Astrocyte of the cerebellum (primary cell): ENCODE results near the gene PCDHA4.
A peak's percentile ranks its signal among the peaks of the same experiment; 100 is the strongest.
"Not testable (repeated sequence)": the region's sequence is repeated elsewhere in the genome, so short reads cannot be mapped to it uniquely, and the experiment has no call there.

Experiments
- DNase-seq: peaks from one replicate; pipeline ENCODE4 v3.0.0-alpha.2; 2011; ENCODE audit warnings: low read depth
- H3K4me3 ChIP-seq: 2 replicates; pipeline ENCODE4 v1.5.1; 2011; ENCODE audit warnings: mild to moderate bottlenecking, low read depth, low read length, moderate library complexity
- in situ Hi-C: cut with HindIII; loops from 2 replicates; pipeline ENCODE4 v1.10.0; 2017; ENCODE audit warnings: low sequenced_read_pairs
- TF ChIP-seq, protein P1 (sequence below): IDR thresholded peaks from 2 replicates; pipeline ENCODE4 v1.5.1; 2012; ENCODE audit warnings: low read length, low read depth, moderate library complexity, mild to moderate bottlenecking; ENCODE audit errors: missing control alignments

PCDHA4 gene

DNA sequence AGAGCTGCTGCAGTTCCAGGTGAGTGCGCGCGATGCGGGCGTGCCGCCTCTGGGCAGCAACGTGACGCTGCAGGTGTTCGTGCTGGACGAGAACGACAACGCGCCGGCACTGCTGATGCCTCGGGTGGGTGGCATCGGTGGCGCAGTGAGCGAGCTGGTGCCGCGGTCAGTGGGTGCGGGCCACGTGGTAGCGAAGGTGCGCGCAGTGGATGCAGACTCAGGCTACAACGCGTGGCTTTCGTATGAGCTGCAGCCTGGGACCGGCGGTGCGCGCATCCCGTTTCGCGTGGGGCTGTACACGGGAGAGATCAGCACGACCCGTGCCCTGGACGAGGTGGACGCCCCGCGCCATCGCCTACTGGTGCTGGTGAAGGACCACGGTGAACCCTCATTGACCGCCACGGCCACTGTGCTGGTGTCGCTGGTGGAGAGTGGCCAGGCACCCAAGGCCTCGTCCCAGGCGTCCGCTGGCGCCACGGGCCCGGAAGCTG, 4.0 kb upstream of the PCDHA4 start:
- in situ Hi-C loops: no loop called here
- no peak overlapping the region for H3K4me3 ChIP-seq
- TF ChIP-seq, protein P1, sequence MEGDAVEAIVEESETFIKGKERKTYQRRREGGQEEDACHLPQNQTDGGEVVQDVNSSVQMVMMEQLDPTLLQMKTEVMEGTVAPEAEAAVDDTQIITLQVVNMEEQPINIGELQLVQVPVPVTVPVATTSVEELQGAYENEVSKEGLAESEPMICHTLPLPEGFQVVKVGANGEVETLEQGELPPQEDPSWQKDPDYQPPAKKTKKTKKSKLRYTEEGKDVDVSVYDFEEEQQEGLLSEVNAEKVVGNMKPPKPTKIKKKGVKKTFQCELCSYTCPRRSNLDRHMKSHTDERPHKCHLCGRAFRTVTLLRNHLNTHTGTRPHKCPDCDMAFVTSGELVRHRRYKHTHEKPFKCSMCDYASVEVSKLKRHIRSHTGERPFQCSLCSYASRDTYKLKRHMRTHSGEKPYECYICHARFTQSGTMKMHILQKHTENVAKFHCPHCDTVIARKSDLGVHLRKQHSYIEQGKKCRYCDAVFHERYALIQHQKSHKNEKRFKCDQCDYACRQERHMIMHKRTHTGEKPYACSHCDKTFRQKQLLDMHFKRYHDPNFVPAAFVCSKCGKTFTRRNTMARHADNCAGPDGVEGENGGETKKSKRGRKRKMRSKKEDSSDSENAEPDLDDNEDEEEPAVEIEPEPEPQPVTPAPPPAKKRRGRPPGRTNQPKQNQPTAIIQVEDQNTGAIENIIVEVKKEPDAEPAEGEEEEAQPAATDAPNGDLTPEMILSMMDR: no peak
- DNase-seq: no peak

DNA sequence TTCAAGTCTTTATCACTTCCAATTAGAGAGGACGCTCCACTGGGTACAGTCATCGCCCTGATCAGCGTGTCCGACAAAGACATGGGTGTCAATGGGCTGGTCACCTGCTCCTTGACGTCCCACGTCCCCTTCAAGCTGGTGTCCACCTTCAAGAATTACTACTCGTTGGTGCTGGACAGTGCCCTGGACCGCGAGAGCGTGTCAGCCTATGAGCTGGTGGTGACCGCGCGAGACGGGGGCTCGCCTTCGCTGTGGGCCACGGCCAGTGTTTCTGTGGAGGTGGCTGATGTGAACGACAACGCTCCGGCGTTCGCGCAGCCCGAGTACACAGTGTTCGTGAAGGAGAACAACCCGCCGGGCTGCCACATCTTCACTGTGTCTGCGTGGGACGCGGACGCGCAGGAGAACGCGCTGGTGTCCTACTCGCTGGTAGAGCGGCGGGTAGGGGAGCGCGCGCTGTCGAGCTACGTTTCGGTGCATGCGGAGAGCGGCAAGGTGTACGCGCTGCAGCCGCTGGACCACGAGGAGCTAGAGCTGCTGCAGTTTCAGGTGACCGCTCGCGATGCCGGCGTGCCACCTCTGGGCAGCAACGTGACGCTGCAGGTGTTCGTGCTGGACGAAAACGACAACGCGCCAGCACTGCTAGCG, 1.5 kb downstream of the PCDHA4 start:
- in situ Hi-C loops, DNase-seq, H3K4me3 ChIP-seq: not testable (repeated sequence)

DNA sequence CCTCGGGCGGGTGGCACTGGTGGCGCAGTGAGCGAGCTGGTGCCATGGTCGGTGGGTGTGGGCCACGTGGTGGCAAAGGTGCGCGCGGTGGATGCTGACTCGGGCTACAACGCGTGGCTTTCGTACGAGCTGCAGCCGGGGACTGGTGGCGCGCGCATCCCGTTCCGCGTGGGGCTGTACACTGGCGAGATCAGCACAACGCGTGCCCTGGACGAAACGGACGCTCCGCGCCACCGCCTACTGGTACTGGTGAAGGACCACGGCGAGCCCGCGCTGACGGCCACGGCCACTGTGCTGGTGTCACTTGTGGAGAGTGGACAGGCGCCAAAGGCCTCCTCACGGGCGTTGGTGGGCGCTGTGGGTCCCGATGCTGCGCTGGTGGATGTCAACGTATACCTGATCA, 2.0 kb downstream of the PCDHA4 start:
- TF ChIP-seq, protein P1: no peak
- DNase-seq: no peak
- in situ Hi-C loops: no loop called here
- no peak overlapping the region for H3K4me3 ChIP-seq

- no peak for DNase-seq
- no peak within 1 kb of the TSS for H3K4me3 ChIP-seq
- TF ChIP-seq, protein P1: peak; percentile 6
- in situ Hi-C loops: no loop called here
Observed at GRCh38 chr5:140821375-140822280, 14.8 kb downstream of the PCDHA4 start, which contains the start of gene PCDHA5. TSS of gene PCDHA5 (plus strand) at chr5:140821613.

DNA sequence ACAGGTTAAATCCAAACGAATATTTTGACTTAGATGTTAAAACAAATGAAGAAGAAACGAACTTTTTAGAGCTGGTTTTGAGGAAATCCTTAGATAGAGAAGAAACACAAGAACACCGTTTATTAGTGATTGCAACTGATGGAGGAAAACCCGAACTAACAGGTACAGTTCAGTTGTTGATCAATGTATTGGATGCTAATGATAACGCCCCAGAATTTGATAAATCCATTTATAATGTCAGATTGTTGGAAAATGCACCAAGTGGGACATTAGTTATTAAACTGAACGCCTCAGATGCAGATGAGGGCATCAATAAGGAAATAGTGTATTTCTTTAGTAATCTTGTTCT, 15.4 kb downstream of the PCDHA4 start:
- in situ Hi-C loops: no loop called here
- no peak for DNase-seq
- TF ChIP-seq, protein P1: no peak
- no peak overlapping the region for H3K4me3 ChIP-seq

GRCh38 chr5:140822969-140823368, 16.1 kb downstream of the PCDHA4 start:
- DNase-seq, H3K4me3 ChIP-seq, in situ Hi-C loops: not testable (repeated sequence)

GRCh38 chr5:140823475-140823874, 16.6 kb downstream of the PCDHA4 start:
- no peak overlapping the region for H3K4me3 ChIP-seq
- in situ Hi-C loops: no loop called here

More at GRCh38 chr5:140823475-140823874, 16.6 kb downstream of the PCDHA4 start:
- TF ChIP-seq, protein P1: no peak
- DNase-seq: no peak
